Measurements from ENCODE around the gene S100A13. TPM values are rescaled to one million over a fixed set of nuclear protein-coding genes. Genes with fewer than 3 reads are reported as not detected.
A peak's percentile ranks its signal among the peaks of the same experiment; 100 is the strongest.
"Not testable (repeated sequence)": the region's sequence is repeated elsewhere in the genome, so short reads cannot be mapped to it uniquely, and the experiment has no call there.

The S100A13 gene
- total RNA-seq, 6 experiments from 2014 or later = 10.4 to 24.5 (median 21.9) TPM

GRCh38 chr1:153670257-153670858 is 43.1 kb upstream of the S100A13 start:
- no peaks in the 10 kb centered on the region for H3K27me3 ChIP-seq
- under 1% methylated on average over 22 of the region's 22 CpGs for WGBS (ENCODE audit: insufficient coverage, low coverage, low lambda C conversion rate, missing lambda C conversion rate)
- DNase-seq (peak in 2 of 3 donors; percentile 33 to 59), ATAC-seq (peak; percentile 13 to 29 (median 21))
- peaks cover 8 to 34% (median 20%) of the 10 kb centered on the region in 4 donors for H3K36me3 ChIP-seq
- H3K4me1 ChIP-seq = peaks cover 0 to 24% (median 7%) of the 10 kb centered on the region in 4 donors
- no peak for TF ChIP-seq POLR2A (IDR thresholded peaks at IDR 0.05)
- TF ChIP-seq, protein P1, sequence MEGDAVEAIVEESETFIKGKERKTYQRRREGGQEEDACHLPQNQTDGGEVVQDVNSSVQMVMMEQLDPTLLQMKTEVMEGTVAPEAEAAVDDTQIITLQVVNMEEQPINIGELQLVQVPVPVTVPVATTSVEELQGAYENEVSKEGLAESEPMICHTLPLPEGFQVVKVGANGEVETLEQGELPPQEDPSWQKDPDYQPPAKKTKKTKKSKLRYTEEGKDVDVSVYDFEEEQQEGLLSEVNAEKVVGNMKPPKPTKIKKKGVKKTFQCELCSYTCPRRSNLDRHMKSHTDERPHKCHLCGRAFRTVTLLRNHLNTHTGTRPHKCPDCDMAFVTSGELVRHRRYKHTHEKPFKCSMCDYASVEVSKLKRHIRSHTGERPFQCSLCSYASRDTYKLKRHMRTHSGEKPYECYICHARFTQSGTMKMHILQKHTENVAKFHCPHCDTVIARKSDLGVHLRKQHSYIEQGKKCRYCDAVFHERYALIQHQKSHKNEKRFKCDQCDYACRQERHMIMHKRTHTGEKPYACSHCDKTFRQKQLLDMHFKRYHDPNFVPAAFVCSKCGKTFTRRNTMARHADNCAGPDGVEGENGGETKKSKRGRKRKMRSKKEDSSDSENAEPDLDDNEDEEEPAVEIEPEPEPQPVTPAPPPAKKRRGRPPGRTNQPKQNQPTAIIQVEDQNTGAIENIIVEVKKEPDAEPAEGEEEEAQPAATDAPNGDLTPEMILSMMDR (IDR thresholded peaks at IDR 0.05) = no peak
- intact Hi-C loops (cut with DNase I) = loop anchor here (10.0 kb wide), 2 partner anchors 104 to 314 kb away; partner anchors contain the start of genes RAB13 (in 1 of the 2) and SLC27A3 (in 1 of the 2)
- H3K4me3 ChIP-seq = peak overlapping the region; percentile 63 to 86 (median 64)
- no peaks in the 10 kb centered on the region for H3K9me3 ChIP-seq
- peak overlapping the region; percentile 6 to 67 (median 59) for H3K27ac ChIP-seq

GRCh38 chr1:153669606-153670005 is 42.3 kb upstream of the S100A13 start:
- ATAC-seq = no peak

DNA sequence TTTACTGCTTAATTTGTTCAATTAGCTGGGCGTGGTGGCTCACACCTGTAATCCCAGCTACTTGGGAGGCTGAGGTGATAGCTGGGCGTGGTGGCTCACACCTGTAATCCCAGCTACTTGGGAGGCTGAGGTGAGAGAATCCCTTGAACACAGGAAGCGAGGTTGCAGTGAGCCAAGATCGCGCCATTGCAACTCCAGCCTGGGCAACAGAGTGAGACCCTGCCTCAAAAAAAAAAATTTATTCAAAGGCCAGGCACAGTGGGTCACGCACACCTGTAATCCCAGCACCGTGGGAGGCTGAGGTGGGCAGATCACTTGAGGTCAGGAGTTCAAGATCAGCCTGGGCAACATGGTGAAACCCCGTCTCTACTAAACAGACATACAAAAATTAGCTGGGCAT is 41.4 kb upstream of the S100A13 start:
- ATAC-seq; H3K9me3 ChIP-seq; intact Hi-C loops (cut with DNase I); H3K27ac ChIP-seq; H3K27me3 ChIP-seq; H3K4me3 ChIP-seq: not testable (repeated sequence)
- DNase-seq = peak in 1 of 3 donors; percentile 3
- Histone ChIP-seq H3K4me1 (peaks cover 0 to 34% (median 11%) of the 10 kb centered on the region in 4 donors), H3K36me3 (peaks cover 11 to 51% (median 30%) of the 10 kb centered on the region in 4 donors)
- WGBS (ENCODE audit: insufficient coverage, low coverage, low lambda C conversion rate, missing lambda C conversion rate) = 100% methylated on average over 2 of the region's 8 CpGs

More at GRCh38 chr1:153669606-153670005, 42.3 kb upstream of the S100A13 start:
- WGBS (ENCODE audit: insufficient coverage, low coverage, low lambda C conversion rate, missing lambda C conversion rate) = 73% methylated on average over 5 of the region's 6 CpGs
- Histone ChIP-seq H3K4me3 (peak overlapping the region in 2 of 3 donors; percentile 63 to 86), H3K9me3 (no peaks in the 10 kb centered on the region), H3K36me3 (peaks cover 11 to 42% (median 24%) of the 10 kb centered on the region in 4 donors), H3K4me1 (peaks cover 0 to 32% (median 11%) of the 10 kb centered on the region in 4 donors), H3K27ac (no peak overlapping the region), H3K27me3 (no peaks in the 10 kb centered on the region)
- TF ChIP-seq, protein P1 (IDR thresholded peaks at IDR 0.05) = no peak
- no peak for TF ChIP-seq POLR2A (IDR thresholded peaks at IDR 0.05)
- DNase-seq = peak in 1 of 3 donors; percentile 1
- intact Hi-C loops (cut with DNase I) = loop anchor here (10.0 kb wide), 2 partner anchors 105 to 315 kb away; partner anchors contain the start of genes RAB13 (in 1 of the 2) and SLC27A3 (in 1 of the 2)

DNA sequence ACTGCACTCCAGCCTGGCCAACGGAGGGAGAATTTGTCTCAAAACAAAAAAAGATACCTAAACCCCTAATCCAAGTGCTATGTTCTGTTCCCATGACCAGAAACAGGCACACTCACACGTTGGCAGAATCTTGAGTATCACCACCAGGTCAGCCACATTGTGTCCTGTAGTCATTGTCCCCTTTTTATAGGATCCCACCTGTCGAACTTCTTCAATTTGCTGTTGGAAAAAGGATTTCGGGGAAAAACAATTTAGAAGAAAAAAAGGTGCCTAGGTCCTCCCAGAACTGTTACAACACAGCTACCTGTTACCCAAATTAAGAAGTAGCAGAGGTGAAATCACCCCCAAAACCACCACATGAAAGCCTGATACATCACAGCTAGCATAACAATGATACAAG is 40.1 kb upstream of the S100A13 start:
- Histone ChIP-seq H3K36me3 (peaks cover 11 to 64% (median 36%) of the 10 kb centered on the region in 4 donors), H3K4me1 (peaks cover 0 to 34% (median 11%) of the 10 kb centered on the region in 4 donors), H3K27me3 (no peaks in the 10 kb centered on the region), H3K9me3 (no peaks in the 10 kb centered on the region), H3K4me3 (no peak overlapping the region), H3K27ac (no peak overlapping the region)
- ATAC-seq (no peak), DNase-seq (no peak)
- intact Hi-C loops (cut with DNase I) = no loop called here
- 85% methylated on average over 3 of the region's 4 CpGs for WGBS (ENCODE audit: insufficient coverage, low coverage, low lambda C conversion rate, missing lambda C conversion rate)
- TF ChIP-seq POLR2A (IDR thresholded peaks at IDR 0.05) = no peak
- TF ChIP-seq, protein P1 (IDR thresholded peaks at IDR 0.05) = no peak

GRCh38 chr1:153663211-153663610 is 35.9 kb upstream of the S100A13 start:
- Histone ChIP-seq H3K9me3 (no peaks in the 10 kb centered on the region), H3K27ac (no peak overlapping the region), H3K4me3 (no peak overlapping the region), H3K27me3 (no peaks in the 10 kb centered on the region), H3K4me1 (peaks cover 0 to 26% (median 5%) of the 10 kb centered on the region in 4 donors), H3K36me3 (peaks cover 11 to 72% (median 45%) of the 10 kb centered on the region in 4 donors)
- intact Hi-C loops (cut with DNase I) = no loop called here
- DNase-seq = peak in 1 of 3 donors; percentile 13
- 63% methylated on average over 4 of the region's 5 CpGs for WGBS (ENCODE audit: insufficient coverage, low coverage, low lambda C conversion rate, missing lambda C conversion rate)
- TF ChIP-seq, protein P1 (IDR thresholded peaks at IDR 0.05) = no peak
- no peak for TF ChIP-seq POLR2A (IDR thresholded peaks at IDR 0.05)
- ATAC-seq = no peak

Data from right lobe of liver (tissue), 6 donors.